ENCODE measurements around the gene GTF2E1.
"Not testable (repeated sequence)": the region's sequence is repeated elsewhere in the genome, so short reads cannot be mapped to it uniquely, and the experiment has no call there.

GTF2E1 gene

GRCh38 chr3:120742198-120742848 lies at the start of gene GTF2E1, which contains the start of gene RABL3:
Gene GTF2E1, plus strand, starts transcription at chr3:120742744. Its CDS starts 7,809 bp downstream, at chr3:120750553.
Gene RABL3, minus strand, starts transcription at chr3:120742516. Its CDS starts 9 bp downstream, at chr3:120742507.
- peak; percentile 99 for DNase-seq (ENCODE audit: low read depth)

- peak; percentile 52 for DNase-seq (ENCODE audit: low read depth)
Observed at GRCh38 chr3:120693439-120694171, 48.9 kb upstream of the GTF2E1 start.

GRCh38 chr3:120699333-120699732 lies 43.2 kb upstream of the GTF2E1 start:
- DNase-seq (ENCODE audit: low read depth) = no peak

- DNase-seq (ENCODE audit: low read depth) = peak; percentile 45
Observed at GRCh38 chr3:120705884-120706582, 36.5 kb upstream of the GTF2E1 start.

GRCh38 chr3:120706950-120707349 lies 35.6 kb upstream of the GTF2E1 start:
- no peak for DNase-seq (ENCODE audit: low read depth)

- DNase-seq (ENCODE audit: low read depth) = no peak
Observed at GRCh38 chr3:120708408-120708807, 34.1 kb upstream of the GTF2E1 start.

- DNase-seq (ENCODE audit: low read depth) = no peak
Observed at GRCh38 chr3:120710369-120710768, 32.2 kb upstream of the GTF2E1 start.

- no peak for DNase-seq (ENCODE audit: low read depth)
Observed at GRCh38 chr3:120713262-120713661, 29.3 kb upstream of the GTF2E1 start.

GRCh38 chr3:120719167-120719834 lies 23.2 kb upstream of the GTF2E1 start:
- not testable (repeated sequence) for DNase-seq (ENCODE audit: low read depth)

GRCh38 chr3:120726791-120727190 lies 15.8 kb upstream of the GTF2E1 start:
- DNase-seq (ENCODE audit: low read depth) = peak; percentile 4

GRCh38 chr3:120730576-120731542 lies 11.7 kb upstream of the GTF2E1 start:
- DNase-seq (ENCODE audit: low read depth) = no peak

GRCh38 chr3:120738006-120738405 lies 4.5 kb upstream of the GTF2E1 start:
- not testable (repeated sequence) for DNase-seq (ENCODE audit: low read depth)

- DNase-seq (ENCODE audit: low read depth) = no peak
Observed at GRCh38 chr3:120741320-120741719, 1.2 kb upstream of the GTF2E1 start.

- DNase-seq (ENCODE audit: low read depth) = peak; percentile 35
Observed at GRCh38 chr3:120741837-120742197, 727 bp upstream of the GTF2E1 start.

- peak; percentile 6 for DNase-seq (ENCODE audit: low read depth)
Observed at GRCh38 chr3:120742849-120743365, 363 bp downstream of the GTF2E1 start.

GRCh38 chr3:120743556-120744195 lies 1.1 kb downstream of the GTF2E1 start:
- peak; percentile 72 for DNase-seq (ENCODE audit: low read depth)

- DNase-seq (ENCODE audit: low read depth) = no peak
Observed at GRCh38 chr3:120745466-120745865, 2.9 kb downstream of the GTF2E1 start.

GRCh38 chr3:120749843-120750242 lies 7.3 kb downstream of the GTF2E1 start:
- no peak for DNase-seq (ENCODE audit: low read depth)

- DNase-seq (ENCODE audit: low read depth) = no peak
Observed at GRCh38 chr3:120752230-120752629, 9.7 kb downstream of the GTF2E1 start.

- no peak for DNase-seq (ENCODE audit: low read depth)
Observed at GRCh38 chr3:120752865-120753264, 10.3 kb downstream of the GTF2E1 start.

Data from fibroblast of gingiva (primary cell).